B cell (primary cell): Measurements from ENCODE around the gene USP22. TPM values are rescaled to one million over a fixed set of nuclear protein-coding genes. Genes with fewer than 3 reads are reported as not detected.
A peak's percentile ranks its signal among the peaks of the same experiment; 100 is the strongest.

Experiments used
- ATAC-seq: fragments of 200-7000 bp; cut with Tn5 transposase; one replicate; pipeline ENCODE4 v1.10.0; 2021; ENCODE audit warnings: low read depth, mild to moderate bottlenecking, moderate number of reproducible peaks, moderate library complexity
- CTCF ChIA-PET: fragments of 350-600 bp; sonication (Branson Sonifier 250); formaldehyde crosslinking; loops from one replicate; lab custom pipeline; 2021; ENCODE audit warnings: antibody characterized with exemption, inconsistent platforms; lab: Charles Lee
- POLR2A ChIA-PET: fragments of 350-600 bp; sonication (Branson Sonifier 250); formaldehyde crosslinking; loops from one replicate; lab custom pipeline; 2021; ENCODE audit warnings: antibody characterized with exemption; lab: Charles Lee
- DNase-seq: peaks from one replicate; pipeline ENCODE4 v3.0.0; 2013
- H2AFZ ChIP-seq: 2 replicates; pipeline ENCODE4 v1.6.1; 2012; ENCODE audit warnings: mild to moderate bottlenecking, low read depth, low read length; ENCODE audit not compliant: insufficient read depth, poor library complexity, severe bottlenecking
- H3K27ac ChIP-seq, 2 donors: 1 replicate in 1 of 2; 2 replicates in 1 of 2; pipeline ENCODE4 v1.5.1; 2012 to 2013; ENCODE audit warnings: low read length in 2 of 2, mild to moderate bottlenecking in 2 of 2, moderate library complexity in 1 of 2
- H3K27me3 ChIP-seq, 4 experiments: fragments of 200-600 bp in 1 of 4; sonication (generic) in 1 of 4; replicated peaks in 1 of 4; 1 replicate in 2 of 4; 2 replicates in 2 of 4; pipeline versions ENCODE4 v1.6.1 to v1.7.0; 2013 to 2016; ENCODE audit warnings: low read length in 3 of 4, mild to moderate bottlenecking in 2 of 4, mixed read lengths in 1 of 4, moderate library complexity in 1 of 4; ENCODE audit not compliant: insufficient read depth in 4 of 4, control insufficient read depth in 3 of 4; ENCODE audit errors: control extremely low read depth in 1 of 4
- H3K36me3 ChIP-seq, 2 experiments: replicated peaks in 1 of 2; 1 replicate in 1 of 2; 2 replicates in 1 of 2; pipeline versions ENCODE4 v1.6.1 to v1.7.1; 2013; ENCODE audit warnings: low read length in 1 of 2; ENCODE audit not compliant: insufficient read depth in 2 of 2, control insufficient read depth in 1 of 2; ENCODE audit errors: control extremely low read depth in 1 of 2, extremely low read depth in 1 of 2
- H3K4me1 ChIP-seq, 2 donors: fragments of 200-600 bp in 1 of 2; sonication (generic) in 1 of 2; 1 replicate in 1 of 2; 2 replicates in 1 of 2; pipeline versions ENCODE4 v1.5.1 to v1.6.1; 2013 to 2017; ENCODE audit warnings: low read length in 2 of 2; ENCODE audit not compliant: control insufficient read depth in 2 of 2, insufficient read depth in 2 of 2
- H3K4me2 ChIP-seq: replicated peaks from 2 replicates; pipeline ENCODE3; 2012; ENCODE audit warnings: mild to moderate bottlenecking, low read depth, low read length; ENCODE audit not compliant: poor library complexity, severe bottlenecking
- H3K4me3 ChIP-seq, 5 experiments: fragments of 200-600 bp in 1 of 5; sonication (generic) in 1 of 5; 1 replicate in 3 of 5; 2 replicates in 2 of 5; pipeline versions ENCODE4 v1.5.1 to v1.7.0; 2011 to 2016; ENCODE audit warnings: low read length in 4 of 5, mild to moderate bottlenecking in 4 of 5, low read depth in 2 of 5, control low read depth in 1 of 5, moderate library complexity in 1 of 5; ENCODE audit not compliant: insufficient read depth in 1 of 5; ENCODE audit errors: control extremely low read depth in 1 of 5, extremely low read depth in 1 of 5
- H3K79me2 ChIP-seq: fragments of 200-600 bp; sonication (generic); one replicate; pipeline ENCODE4 v1.6.0; 2016; ENCODE audit warnings: low read length; ENCODE audit not compliant: control insufficient read depth, insufficient read depth
- H3K9ac ChIP-seq: fragments of 200-600 bp; sonication (generic); 2 replicates; pipeline ENCODE4 v1.6.1; 2017; ENCODE audit warnings: mild to moderate bottlenecking, low read length, moderate library complexity
- H3K9me3 ChIP-seq, 3 donors: one replicate each; pipeline versions ENCODE4 v1.6.1 to v1.7.1; 2013; ENCODE audit warnings: low read length in 2 of 3; ENCODE audit not compliant: control insufficient read depth in 2 of 3, insufficient read depth in 1 of 3; ENCODE audit errors: control extremely low read depth in 1 of 3
- H4K20me1 ChIP-seq: 2 replicates; pipeline ENCODE4 v1.6.0; 2012; ENCODE audit warnings: mild to moderate bottlenecking, low read length; ENCODE audit not compliant: insufficient read depth, control insufficient read depth, poor library complexity, severe bottlenecking
- H3K27ac Mint-ChIP-seq: one replicate; pipeline ENCODE4 v1.8.0; 2021; ENCODE audit warnings: mixed read lengths
- H3K27me3 Mint-ChIP-seq: one replicate; pipeline ENCODE4 v1.8.0; 2021; ENCODE audit warnings: mixed read lengths
- H3K4me1 Mint-ChIP-seq: one replicate; pipeline ENCODE4 v1.8.0; 2021; ENCODE audit warnings: mixed read lengths
- H3K4me3 Mint-ChIP-seq: one replicate; pipeline ENCODE4 v1.8.0; 2021; ENCODE audit warnings: mixed read lengths
- H3K9me3 Mint-ChIP-seq: one replicate; pipeline ENCODE4 v1.8.0; 2022; ENCODE audit warnings: mixed read lengths; ENCODE audit not compliant: insufficient read depth
- CTCF ChIP-seq: fragments of 200-600 bp; IDR thresholded peaks from one replicate; pipeline ENCODE4 v1.8.0; 2022; ENCODE audit warnings: antibody characterized with exemption, mild to moderate bottlenecking
- EZH2 ChIP-seq: IDR thresholded peaks from 2 replicates; pipeline ENCODE4 v1.6.1; 2012; ENCODE audit warnings: borderline replicate concordance, low read depth, mild to moderate bottlenecking, moderate library complexity, low read length; ENCODE audit not compliant: insufficient read depth, poor library complexity, severe bottlenecking
- WGBS: methylation state at CpG from one replicate; pipeline ENCODE4 v1.1.5; 2013; ENCODE audit warnings: missing lambda C conversion rate; ENCODE audit not compliant: insufficient coverage; 5-methylcytosine and 5-hydroxymethylcytosine counted together
- intact Hi-C: fragments of 100-400 bp; cut with micrococcal nuclease; formaldehyde crosslinking; loops from one replicate; pipeline ENCODE4 v1.10.0; 2022
- polyA plus RNA-seq: library from polyadenylated mRNA; depleted of rRNA; stranded (reverse); fragments of >200 nt; gene quantifications from 2 replicates; pipeline ENCODE4 v1.2.3, GENCODE V29; 2012
- total RNA-seq, 2 donors: library from RNA; stranded (reverse); fragments of 120-200 nt in 1 of 2; gene quantifications; 1 replicate in 1 of 2; 2 replicates in 1 of 2; pipeline versions ENCODE4 v1.2.3 to v1.2.4, GENCODE V29; 2013 to 2022

USP22 gene
- total and polyA plus RNA-seq, 2 donors (not counting 1 experiment from before 2014, with no cell fraction given): 74.3 to 167 TPM

- peak overlapping the region; percentile 90 for H3K27ac Mint-ChIP-seq
- POLR2A ChIA-PET: interaction anchor here (0.6 to 2.3 kb wide), 14 partner anchors 9 to 1665 kb away, joined by 3 to 31 read pairs (median 5); partner anchors contain the start of genes AKAP10 and MAPK7
- Histone ChIP-seq H2AFZ (peak overlapping the region; percentile 83), H3K4me2 (peak overlapping the region; percentile 77), H3K79me2 (peaks cover 45% of the 10 kb centered on the region), H3K4me3 (peak overlapping the region; percentile 63 to 68 (median 65)), H3K27me3 (no peaks in the 10 kb centered on the region), H3K9ac (peak overlapping the region; percentile 70), H3K27ac (peak overlapping the region; percentile 95), H3K36me3 (no peaks in the 10 kb centered on the region), H3K9me3 (no peaks in the 10 kb centered on the region), H3K4me1 (peaks cover 24 to 37% of the 10 kb centered on the region in 2 donors), H4K20me1 (peaks cover 36% of the 10 kb centered on the region)
- peak overlapping the region; percentile 81 for H3K4me3 Mint-ChIP-seq
- intact Hi-C loops: loop anchor here (1.0 to 5.0 kb wide), 7 partner anchors 9 to 507 kb away; partner anchors contain the start of genes DHRS7B, MAP2K3 and TMEM11
- ATAC-seq (peak; percentile 75), DNase-seq (peak; percentile 98)
- WGBS: 5% methylated on average over 40 of the region's 50 CpGs
- H3K27me3 Mint-ChIP-seq: no peaks in the 10 kb centered on the region
- H3K9me3 Mint-ChIP-seq: no peaks in the 10 kb centered on the region
- no peak for TF ChIP-seq EZH2
- TF ChIP-seq CTCF: peak; percentile 92
- H3K4me1 Mint-ChIP-seq: peaks cover 32% of the 10 kb centered on the region
- CTCF ChIA-PET: interaction anchor here (1.0 to 3.2 kb wide), 18 partner anchors 9 to 469 kb away, joined by 3 to 33 read pairs (median 6); no protein-coding TSS in a partner anchor
Observed at GRCh38 chr17:21043296-21044232, 753 bp upstream of the USP22 start.
